Measurements from ENCODE around the gene DLL3. TPM values are rescaled to one million over a fixed set of nuclear protein-coding genes. Genes with fewer than 3 reads are reported as not detected.
A peak's percentile ranks its signal among the peaks of the same experiment; 100 is the strongest.

Gene DLL3
- total RNA-seq, 1 donor from 2014 or later = 2.7 TPM

DNA sequence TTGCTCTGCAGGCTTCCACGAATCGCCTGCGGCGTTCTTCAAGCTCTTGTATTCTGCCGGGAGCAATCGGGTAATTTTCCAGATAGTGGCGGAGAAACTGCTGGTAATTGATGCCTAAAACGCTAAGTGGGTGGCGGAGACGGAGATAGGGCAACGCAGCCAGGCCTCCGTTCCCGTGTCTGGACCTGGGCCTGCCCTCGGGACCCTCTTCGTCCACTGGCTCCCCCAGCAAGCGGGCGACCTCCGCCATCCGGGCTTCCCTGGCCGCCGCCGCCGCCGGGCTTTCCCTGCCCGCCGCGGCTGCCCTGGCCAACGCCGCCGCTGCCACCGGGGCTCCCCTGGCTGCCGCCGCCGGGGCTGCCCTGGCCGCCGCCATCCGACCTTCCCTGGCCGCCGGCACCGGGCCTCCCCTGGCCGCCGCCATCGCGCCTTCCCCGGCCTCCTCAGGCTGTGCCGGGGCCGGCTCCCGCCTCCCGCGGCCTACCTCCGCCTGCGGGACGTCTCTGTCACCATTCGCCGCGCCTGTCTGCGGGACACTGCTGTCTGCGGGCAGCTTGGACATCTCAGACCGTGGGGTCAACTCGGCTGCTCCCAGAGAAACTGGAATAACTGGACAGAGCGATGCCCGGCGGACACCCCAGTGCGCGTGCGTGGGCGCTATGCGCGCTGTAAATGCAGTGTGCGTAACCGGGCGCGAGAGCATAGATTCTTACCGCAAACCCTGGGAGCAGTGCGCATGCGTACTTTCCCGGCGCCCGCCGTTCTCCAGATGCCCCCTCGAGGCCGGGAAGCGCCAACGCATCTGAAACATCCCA is 41.0 kb downstream of the DLL3 start, which contains the start of gene EID2:
TSS of gene EID2 (minus strand) at position 644 of the 815 bp plus-strand sequence. CDS start at position 562, 82 bp downstream.
- Mint-ChIP-seq H3K27ac (peak within 1 kb of the TSS; percentile 94), H3K36me3 (no peaks in the 10 kb centered on the region), H3K9me3 (no peaks in the 10 kb centered on the region), H3K4me1 (ENCODE audit: unreplicated experiment) (peaks cover 32% of the 10 kb centered on the region), H3K27me3 (peaks cover 6% of the 10 kb centered on the region), H3K4me3 (peak within 1 kb of the TSS; percentile 98)
- TF ChIP-seq, protein P1, sequence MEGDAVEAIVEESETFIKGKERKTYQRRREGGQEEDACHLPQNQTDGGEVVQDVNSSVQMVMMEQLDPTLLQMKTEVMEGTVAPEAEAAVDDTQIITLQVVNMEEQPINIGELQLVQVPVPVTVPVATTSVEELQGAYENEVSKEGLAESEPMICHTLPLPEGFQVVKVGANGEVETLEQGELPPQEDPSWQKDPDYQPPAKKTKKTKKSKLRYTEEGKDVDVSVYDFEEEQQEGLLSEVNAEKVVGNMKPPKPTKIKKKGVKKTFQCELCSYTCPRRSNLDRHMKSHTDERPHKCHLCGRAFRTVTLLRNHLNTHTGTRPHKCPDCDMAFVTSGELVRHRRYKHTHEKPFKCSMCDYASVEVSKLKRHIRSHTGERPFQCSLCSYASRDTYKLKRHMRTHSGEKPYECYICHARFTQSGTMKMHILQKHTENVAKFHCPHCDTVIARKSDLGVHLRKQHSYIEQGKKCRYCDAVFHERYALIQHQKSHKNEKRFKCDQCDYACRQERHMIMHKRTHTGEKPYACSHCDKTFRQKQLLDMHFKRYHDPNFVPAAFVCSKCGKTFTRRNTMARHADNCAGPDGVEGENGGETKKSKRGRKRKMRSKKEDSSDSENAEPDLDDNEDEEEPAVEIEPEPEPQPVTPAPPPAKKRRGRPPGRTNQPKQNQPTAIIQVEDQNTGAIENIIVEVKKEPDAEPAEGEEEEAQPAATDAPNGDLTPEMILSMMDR (conservative IDR thresholded peaks at IDR 0.05) = peak; percentile 84
- DNase-seq (ENCODE audit: extremely low spot score, unreplicated experiment) = peak; percentile 96

DNA sequence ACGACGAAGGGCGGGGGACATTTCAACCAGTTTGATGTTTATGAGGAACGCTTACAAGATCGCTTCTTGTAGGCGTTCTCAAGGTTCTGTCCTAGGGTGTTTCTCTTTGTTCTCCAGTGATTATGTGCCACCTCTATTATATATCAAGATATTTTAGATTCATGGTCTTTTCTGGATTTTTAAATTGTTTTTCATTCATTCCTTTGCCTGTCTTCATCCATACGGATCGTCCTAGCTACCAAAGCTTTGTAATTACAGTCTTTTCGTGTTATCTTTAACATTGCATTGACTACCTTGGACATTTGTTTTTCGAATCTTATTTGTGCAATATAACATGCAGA is 41.6 kb downstream of the DLL3 start:
- DNase-seq (ENCODE audit: extremely low spot score, unreplicated experiment) = no peak
- no peaks in the 10 kb centered on the region for H3K36me3 Mint-ChIP-seq
- peaks cover 6% of the 10 kb centered on the region for H3K27me3 Mint-ChIP-seq
- H3K4me1 Mint-ChIP-seq (ENCODE audit: unreplicated experiment) = peaks cover 32% of the 10 kb centered on the region
- peak overlapping the region; percentile 98 for H3K4me3 Mint-ChIP-seq
- no peaks in the 10 kb centered on the region for H3K9me3 Mint-ChIP-seq
- H3K27ac Mint-ChIP-seq = peak overlapping the region; percentile 94
- TF ChIP-seq, protein P1 (conservative IDR thresholded peaks at IDR 0.05) = peak; percentile 13

DNA sequence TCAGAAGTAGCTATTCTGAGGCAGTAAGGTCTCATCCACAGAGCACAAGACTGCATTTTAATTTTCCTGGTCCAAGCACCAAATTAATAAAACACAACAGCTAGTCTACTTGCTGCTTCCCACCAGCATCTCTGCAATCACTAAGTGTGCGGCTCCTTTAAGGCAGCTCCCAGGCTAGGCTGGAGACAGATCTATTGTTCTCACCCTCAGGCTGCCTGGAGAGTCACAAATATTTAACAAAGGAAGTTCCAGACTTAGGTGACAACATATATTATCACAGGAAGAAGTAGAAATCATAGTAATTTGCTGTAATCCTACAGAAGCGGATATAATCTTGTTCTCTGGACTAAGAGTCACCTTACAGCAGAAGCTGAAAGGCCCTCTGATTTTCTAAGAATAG is 43.5 kb downstream of the DLL3 start:
- Mint-ChIP-seq H3K9me3 (no peaks in the 10 kb centered on the region), H3K4me1 (ENCODE audit: unreplicated experiment) (peaks cover 27% of the 10 kb centered on the region), H3K4me3 (no peak overlapping the region), H3K27ac (no peak overlapping the region), H3K36me3 (no peaks in the 10 kb centered on the region), H3K27me3 (peaks cover 17% of the 10 kb centered on the region)
- DNase-seq (ENCODE audit: extremely low spot score, unreplicated experiment) = no peak
- TF ChIP-seq, protein P1 (conservative IDR thresholded peaks at IDR 0.05) = no peak

DNA sequence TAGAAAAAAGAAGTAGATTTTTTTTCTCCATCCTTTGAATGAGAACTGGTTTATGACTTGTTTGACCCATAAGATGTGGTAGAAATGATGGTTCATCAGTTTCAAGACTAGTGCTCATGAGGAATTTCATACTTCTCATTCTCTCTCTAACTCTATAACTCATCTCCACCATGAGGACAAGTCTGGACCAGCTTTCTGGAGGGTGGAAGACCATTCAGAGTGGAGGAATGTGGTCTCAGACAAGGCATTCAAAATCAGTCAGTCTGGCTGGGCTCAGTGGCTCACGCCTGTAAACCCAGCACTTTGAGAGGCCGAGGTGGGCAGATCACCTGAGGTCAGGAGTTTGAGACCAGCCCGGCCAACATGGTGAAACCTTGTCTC is 44.7 kb downstream of the DLL3 start:
- TF ChIP-seq, protein P1 (conservative IDR thresholded peaks at IDR 0.05) = no peak
- no peak for DNase-seq (ENCODE audit: extremely low spot score, unreplicated experiment)
- no peaks in the 10 kb centered on the region for H3K36me3 Mint-ChIP-seq

DNA sequence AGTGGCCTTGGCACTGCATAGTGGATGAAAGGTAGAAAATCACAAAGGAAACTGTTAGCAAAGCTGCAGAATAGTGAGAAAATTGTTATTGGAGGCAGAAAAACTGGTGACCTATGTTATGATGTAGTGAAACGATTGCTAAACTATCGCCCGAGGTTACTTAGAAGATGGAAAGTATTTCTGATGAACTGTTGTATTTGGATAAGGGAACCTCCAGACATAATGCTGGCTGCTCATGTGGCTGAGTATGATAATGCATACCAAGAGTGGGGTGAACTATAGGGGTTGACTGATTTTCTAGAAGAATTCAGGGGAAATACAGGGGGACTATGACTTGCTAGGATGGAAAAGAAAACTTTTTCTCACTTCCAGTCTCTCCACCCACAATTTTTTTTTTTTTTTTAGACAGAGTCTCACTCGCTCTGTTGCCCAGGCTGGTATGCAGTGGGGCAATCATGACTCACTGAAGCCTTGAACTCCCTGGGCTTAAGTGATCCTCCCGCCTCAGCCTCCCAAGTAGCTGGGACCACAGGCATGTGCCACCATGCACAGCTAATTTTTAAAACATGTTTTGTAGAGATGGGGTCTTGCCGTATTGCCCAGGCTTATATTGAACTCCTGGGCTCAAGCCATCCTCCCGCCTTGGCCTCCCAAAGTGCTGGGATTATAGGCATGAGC is 45.6 kb downstream of the DLL3 start:
- Mint-ChIP-seq H3K4me3 (no peak overlapping the region), H3K36me3 (no peaks in the 10 kb centered on the region), H3K27ac (no peak overlapping the region), H3K4me1 (ENCODE audit: unreplicated experiment) (peaks cover 15% of the 10 kb centered on the region), H3K9me3 (no peaks in the 10 kb centered on the region), H3K27me3 (peaks cover 21% of the 10 kb centered on the region)
- TF ChIP-seq, protein P1 (conservative IDR thresholded peaks at IDR 0.05) = no peak
- DNase-seq (ENCODE audit: extremely low spot score, unreplicated experiment) = no peak

More for the DNA sequence above, 44.7 kb downstream of the DLL3 start:
- Mint-ChIP-seq H3K9me3 (no peaks in the 10 kb centered on the region), H3K4me3 (no peak overlapping the region), H3K27me3 (peaks cover 19% of the 10 kb centered on the region), H3K27ac (no peak overlapping the region), H3K4me1 (ENCODE audit: unreplicated experiment) (peaks cover 23% of the 10 kb centered on the region)
